CD4-positive, alpha-beta T cell (primary cell): ENCODE data around the gene SCG5. TPM values are rescaled to one million over a fixed set of nuclear protein-coding genes. Genes with fewer than 3 reads are reported as not detected.

Source experiments
- ATAC-seq: fragments of 200-7000 bp; cut with Tn5 transposase; one replicate; pipeline ENCODE4 v1.10.0; 2022; ENCODE audit warnings: mild to moderate bottlenecking; ENCODE audit not compliant: poor library complexity
- CTCF ChIA-PET: fragments of 350-600 bp; sonication (Branson Sonifier 250); formaldehyde crosslinking; loops from one replicate; lab custom pipeline; 2021; ENCODE audit warnings: antibody characterized with exemption, inconsistent platforms; lab: Charles Lee
- POLR2A ChIA-PET: fragments of 350-600 bp; sonication (Branson Sonifier 250); formaldehyde crosslinking; loops from one replicate; lab custom pipeline; 2021; ENCODE audit warnings: antibody characterized with exemption, inconsistent platforms; lab: Charles Lee
- DNase-seq, 14 experiments: peaks; one replicate each; pipeline ENCODE4 v3.0.0-alpha.2; 2013 to 2020; ENCODE audit warnings: mixed read lengths in 2 of 14
- H3K27ac ChIP-seq, 2 donors: one replicate each; pipeline versions ENCODE4 v1.5.1 to v1.7.0; 2013; ENCODE audit warnings: low read length in 2 of 2, low read depth in 1 of 2, mild to moderate bottlenecking in 1 of 2
- H3K27me3 ChIP-seq, 2 experiments: 1 replicate in 1 of 2; 2 replicates in 1 of 2; pipeline versions ENCODE4 v1.6.1 to v1.7.0; 2013; ENCODE audit warnings: low read length in 2 of 2, control low read depth in 1 of 2, mild to moderate bottlenecking in 1 of 2, moderate library complexity in 1 of 2; ENCODE audit not compliant: insufficient read depth in 2 of 2, control insufficient read depth in 1 of 2
- H3K36me3 ChIP-seq: one replicate; pipeline ENCODE4 v1.6.1; 2013; ENCODE audit warnings: low read length, control low read depth; ENCODE audit not compliant: insufficient read depth
- H3K4me1 ChIP-seq: one replicate; pipeline ENCODE4 v1.6.1; 2013; ENCODE audit warnings: low read length, control low read depth; ENCODE audit not compliant: insufficient read depth
- H3K4me3 ChIP-seq: one replicate; pipeline ENCODE4 v1.5.1; 2013; ENCODE audit warnings: mild to moderate bottlenecking, low read length, moderate library complexity
- H3K9me3 ChIP-seq, 2 experiments: 1 replicate in 1 of 2; 2 replicates in 1 of 2; pipeline versions ENCODE4 v1.6.1 to v1.7.0; 2013; ENCODE audit warnings: low read length in 2 of 2, mild to moderate bottlenecking in 2 of 2, control low read depth in 1 of 2, moderate library complexity in 1 of 2; ENCODE audit not compliant: control insufficient read depth in 1 of 2, insufficient read depth in 1 of 2
- H3K27ac Mint-ChIP-seq: one replicate; pipeline ENCODE4 v1.8.0; 2020; ENCODE audit warnings: mixed read lengths
- H3K27me3 Mint-ChIP-seq: one replicate; pipeline ENCODE4 v1.8.0; 2021; ENCODE audit warnings: mixed read lengths
- H3K36me3 Mint-ChIP-seq: one replicate; pipeline ENCODE4 v1.8.0; 2021; ENCODE audit warnings: low read depth, mixed read lengths
- H3K4me1 Mint-ChIP-seq: one replicate; pipeline ENCODE4 v1.8.0; 2021; ENCODE audit warnings: low read depth, mixed read lengths
- H3K4me3 Mint-ChIP-seq: one replicate; pipeline ENCODE4 v1.8.0; 2020; ENCODE audit warnings: mild to moderate bottlenecking, mixed read lengths
- H3K9me3 Mint-ChIP-seq: one replicate; pipeline ENCODE4 v1.8.0; 2020; ENCODE audit warnings: mixed read lengths
- CTCF ChIP-seq: fragments of 200-600 bp; IDR thresholded peaks from one replicate; pipeline ENCODE4 v1.8.0; 2022; ENCODE audit warnings: antibody characterized with exemption, mild to moderate bottlenecking
- intact Hi-C, 2 experiments: fragments of 100-400 bp; cut with DNase I in 1 of 2; cut with micrococcal nuclease in 1 of 2; formaldehyde crosslinking; loops; one replicate each; pipeline versions ENCODE4 v1.15.1 to v1.9.0; 2023 to 2025; cut with DNase I, micrococcal nuclease
- total RNA-seq, 174 experiments: library from RNA in 2 of 174; stranded (reverse) in 2 of 174; gene quantifications; one replicate each; pipeline ENCODE4 v1.2.3 and lab custom pipeline; 2021 to 2026

The SCG5 gene
- total RNA-seq, 2 experiments from 2014 or later, result not detected

GRCh38 chr15:32671339-32672325 is 30.1 kb downstream of the SCG5 start:
- Histone ChIP-seq H3K27me3 (no peaks in the 10 kb centered on the region), H3K4me1 (no peaks in the 10 kb centered on the region), H3K36me3 (no peaks in the 10 kb centered on the region), H3K27ac (no peak overlapping the region), H3K9me3 (no peaks in the 10 kb centered on the region), H3K4me3 (no peak overlapping the region)
- H3K4me1 Mint-ChIP-seq, result no peaks in the 10 kb centered on the region
- TF ChIP-seq CTCF, result no peak
- ChIA-PET CTCF (no interaction called here), POLR2A (no interaction called here)
- H3K4me3 Mint-ChIP-seq, result no peak overlapping the region
- intact Hi-C loops, result no loop called here
- H3K27me3 Mint-ChIP-seq, result no peaks in the 10 kb centered on the region
- no peaks in the 10 kb centered on the region for H3K9me3 Mint-ChIP-seq
- ATAC-seq (no peak), DNase-seq (no peak)
- no peaks in the 10 kb centered on the region for H3K36me3 Mint-ChIP-seq
- no peak overlapping the region for H3K27ac Mint-ChIP-seq

- no peaks in the 10 kb centered on the region for H3K4me1 ChIP-seq
- H3K36me3 ChIP-seq, result no peaks in the 10 kb centered on the region
- intact Hi-C loops, result no loop called here
- no peaks in the 10 kb centered on the region for H3K4me1 Mint-ChIP-seq
- ChIA-PET POLR2A (no interaction called here), CTCF (interaction anchor here (1.5 kb wide), 1 partner anchor 12 kb away, joined by 3 read pairs; no protein-coding TSS in a partner anchor)
- no peak for DNase-seq
- no peak overlapping the region for H3K27ac Mint-ChIP-seq
- H3K27ac ChIP-seq, result no peak overlapping the region
- H3K4me3 ChIP-seq, result no peak overlapping the region
- H3K9me3 Mint-ChIP-seq, result no peaks in the 10 kb centered on the region
- H3K4me3 Mint-ChIP-seq, result no peak overlapping the region
- H3K9me3 ChIP-seq, result no peaks in the 10 kb centered on the region
- no peaks in the 10 kb centered on the region for H3K36me3 Mint-ChIP-seq
- TF ChIP-seq CTCF, result no peak
- no peaks in the 10 kb centered on the region for H3K27me3 Mint-ChIP-seq
- H3K27me3 ChIP-seq, result no peaks in the 10 kb centered on the region
- ATAC-seq, result no peak
Measured at GRCh38 chr15:32674681-32675080, 33.2 kb downstream of the SCG5 start.

GRCh38 chr15:32675466-32675865 is 34.0 kb downstream of the SCG5 start:
- DNase-seq (no peak), ATAC-seq (no peak)
- Mint-ChIP-seq H3K9me3 (no peaks in the 10 kb centered on the region), H3K4me1 (no peaks in the 10 kb centered on the region), H3K4me3 (no peak overlapping the region), H3K27me3 (no peaks in the 10 kb centered on the region), H3K36me3 (no peaks in the 10 kb centered on the region), H3K27ac (no peak overlapping the region)
- TF ChIP-seq CTCF, result no peak
- Histone ChIP-seq H3K9me3 (no peaks in the 10 kb centered on the region), H3K4me1 (no peaks in the 10 kb centered on the region), H3K27me3 (no peaks in the 10 kb centered on the region), H3K4me3 (no peak overlapping the region), H3K36me3 (no peaks in the 10 kb centered on the region), H3K27ac (no peak overlapping the region)
- POLR2A ChIA-PET, result no interaction called here
- CTCF ChIA-PET, result interaction anchor here (1.5 kb wide), 1 partner anchor 13 kb away, joined by 3 read pairs; no protein-coding TSS in a partner anchor
- intact Hi-C loops, result no loop called here
